Fibroblast of lung (primary cell): ENCODE data around the gene GPR143. TPM values are rescaled to one million over a fixed set of nuclear protein-coding genes. Genes with fewer than 3 reads are reported as not detected.

Experiments
- DNase-seq, 2 donors: peaks; one replicate each; pipeline versions ENCODE4 v3.0.0 to v3.0.0-alpha.2; 2010; ENCODE audit warnings: low read depth in 2 of 2
- H2AFZ ChIP-seq: 2 replicates; pipeline ENCODE4 v1.5.1; 2012; ENCODE audit warnings: low read length, control low read depth, inconsistent platforms
- H3K27ac ChIP-seq: 2 replicates; pipeline ENCODE4 v1.5.1; 2011; ENCODE audit warnings: low read length, control low read depth; ENCODE audit not compliant: insufficient read depth
- H3K27me3 ChIP-seq: 2 replicates; pipeline ENCODE4 v1.5.1; 2011; ENCODE audit warnings: mild to moderate bottlenecking, low read length; ENCODE audit not compliant: control insufficient read depth, insufficient read depth
- H3K36me3 ChIP-seq: 2 replicates; pipeline ENCODE4 v1.5.1; 2011; ENCODE audit warnings: low read length; ENCODE audit not compliant: control insufficient read depth, insufficient read depth
- H3K4me1 ChIP-seq: 2 replicates; pipeline ENCODE4 v1.5.1; 2011; ENCODE audit warnings: low read length; ENCODE audit not compliant: control insufficient read depth, insufficient read depth; ENCODE audit errors: extremely low read depth
- H3K4me2 ChIP-seq: 2 replicates; pipeline ENCODE4 v1.5.1; 2011; ENCODE audit warnings: low read length, control low read depth; ENCODE audit not compliant: insufficient read depth; ENCODE audit errors: extremely low read depth
- H3K4me3 ChIP-seq, 4 experiments: fragments of 200-600 bp in 1 of 4; sonication (generic) in 1 of 4; replicated peaks in 1 of 4; 2 replicates each; pipeline ENCODE4 v1.5.1; 2011 to 2016; ENCODE audit warnings: low read length in 4 of 4, low read depth in 3 of 4, mild to moderate bottlenecking in 3 of 4, control low read depth in 2 of 4, inconsistent platforms in 1 of 4, mixed read lengths in 1 of 4; ENCODE audit not compliant: insufficient read depth in 1 of 4; ENCODE audit errors: control extremely low read depth in 1 of 4
- H3K79me2 ChIP-seq: 2 replicates; pipeline ENCODE4 v1.5.1; 2012; ENCODE audit warnings: mild to moderate bottlenecking, low read length, inconsistent platforms; ENCODE audit not compliant: control insufficient read depth, insufficient read depth
- H3K9ac ChIP-seq: 2 replicates; pipeline ENCODE4 v1.5.1; 2011; ENCODE audit warnings: mild to moderate bottlenecking, low read length, control low read depth; ENCODE audit not compliant: insufficient read depth
- H3K9me3 ChIP-seq: 2 replicates; pipeline ENCODE4 v1.5.1; 2012; ENCODE audit warnings: low read depth, low read length; ENCODE audit not compliant: control insufficient read depth, insufficient read depth
- H4K20me1 ChIP-seq: 2 replicates; pipeline ENCODE4 v1.5.1; 2011; ENCODE audit warnings: low read length; ENCODE audit not compliant: control insufficient read depth, insufficient read depth; ENCODE audit errors: extremely low read depth
- EZH2 ChIP-seq: IDR thresholded peaks from 2 replicates; pipeline ENCODE4 v1.5.1; 2012; ENCODE audit warnings: low read length, control low read depth, mild to moderate bottlenecking; ENCODE audit errors: missing control alignments
- polyA plus RNA-seq, 2 donors: library from polyadenylated mRNA; depleted of rRNA in 1 of 2; stranded (reverse) in 1 of 2; unstranded in 1 of 2; fragments of >200 nt; gene quantifications; 2 replicates each; pipeline ENCODE4 v1.2.1, GENCODE V29; 2011 to 2012; ENCODE audit warnings: missing spikeins in 1 of 2
- total RNA-seq: library from RNA; depleted of rRNA; stranded (reverse); fragments of >200 nt; gene quantifications from 2 replicates; pipeline ENCODE4 v1.2.1, GENCODE V29; 2014
- TF ChIP-seq, protein P1 (sequence below), 2 donors: IDR thresholded peaks in 1 of 2; conservative IDR thresholded peaks in 1 of 2; 1 replicate in 1 of 2; 2 replicates in 1 of 2; pipeline ENCODE4 v1.5.1; 2011 to 2012; ENCODE audit warnings: low read length in 2 of 2, control low read depth in 1 of 2, inconsistent platforms in 1 of 2, low read depth in 1 of 2, mild to moderate bottlenecking in 1 of 2

Gene GPR143
- total and polyA plus RNA-seq, 2 donors (not counting 1 experiment from before 2014, with no cell fraction given), result 0.07 TPM; not detected in 1

DNA sequence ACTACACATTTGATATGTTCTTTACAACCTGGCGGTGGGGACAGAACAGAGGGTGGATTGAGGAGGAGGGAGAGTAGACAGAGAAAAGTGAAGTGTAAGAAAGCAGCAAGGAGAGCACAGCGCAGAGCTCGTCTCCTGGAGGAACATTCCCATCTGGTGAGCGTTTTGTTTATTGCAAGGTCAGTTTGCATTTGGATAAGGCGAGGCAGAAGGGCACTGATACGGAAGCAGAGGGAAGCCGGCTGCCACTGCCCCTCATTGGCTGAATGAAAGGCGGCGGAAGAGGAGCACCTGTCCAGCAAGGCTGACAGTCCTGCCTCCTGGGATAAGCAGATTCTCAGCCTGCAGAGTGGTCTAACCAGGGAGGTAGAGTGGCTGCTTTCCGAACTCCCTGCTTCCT, 83.2 kb downstream of the GPR143 start:
- Histone ChIP-seq H3K27me3 (no peaks in the 10 kb centered on the region), H3K9me3 (no peaks in the 10 kb centered on the region), H3K79me2 (no peaks in the 10 kb centered on the region), H2AFZ (no peak overlapping the region), H3K4me1 (no peaks in the 10 kb centered on the region), H3K4me3 (no peak overlapping the region), H3K4me2 (no peak overlapping the region), H3K36me3 (no peaks in the 10 kb centered on the region), H3K9ac (no peak overlapping the region), H4K20me1 (no peaks in the 10 kb centered on the region), H3K27ac (no peak overlapping the region)
- TF ChIP-seq, protein P1, sequence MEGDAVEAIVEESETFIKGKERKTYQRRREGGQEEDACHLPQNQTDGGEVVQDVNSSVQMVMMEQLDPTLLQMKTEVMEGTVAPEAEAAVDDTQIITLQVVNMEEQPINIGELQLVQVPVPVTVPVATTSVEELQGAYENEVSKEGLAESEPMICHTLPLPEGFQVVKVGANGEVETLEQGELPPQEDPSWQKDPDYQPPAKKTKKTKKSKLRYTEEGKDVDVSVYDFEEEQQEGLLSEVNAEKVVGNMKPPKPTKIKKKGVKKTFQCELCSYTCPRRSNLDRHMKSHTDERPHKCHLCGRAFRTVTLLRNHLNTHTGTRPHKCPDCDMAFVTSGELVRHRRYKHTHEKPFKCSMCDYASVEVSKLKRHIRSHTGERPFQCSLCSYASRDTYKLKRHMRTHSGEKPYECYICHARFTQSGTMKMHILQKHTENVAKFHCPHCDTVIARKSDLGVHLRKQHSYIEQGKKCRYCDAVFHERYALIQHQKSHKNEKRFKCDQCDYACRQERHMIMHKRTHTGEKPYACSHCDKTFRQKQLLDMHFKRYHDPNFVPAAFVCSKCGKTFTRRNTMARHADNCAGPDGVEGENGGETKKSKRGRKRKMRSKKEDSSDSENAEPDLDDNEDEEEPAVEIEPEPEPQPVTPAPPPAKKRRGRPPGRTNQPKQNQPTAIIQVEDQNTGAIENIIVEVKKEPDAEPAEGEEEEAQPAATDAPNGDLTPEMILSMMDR (conservative IDR thresholded peaks at IDR 0.05 in 1 of 2, IDR thresholded peaks at IDR 0.05 in 1 of 2; ENCODE audit: low read depth in 1 of 2, low read length in 2 of 2), result peak; percentile 31
- no peak for TF ChIP-seq EZH2
- DNase-seq, result peak; percentile 25 to 59

- H2AFZ ChIP-seq, result no peak overlapping the region
- H3K4me1 ChIP-seq, result no peaks in the 10 kb centered on the region
- no peak overlapping the region for H3K27ac ChIP-seq
- no peaks in the 10 kb centered on the region for H3K27me3 ChIP-seq
- H3K36me3 ChIP-seq, result no peaks in the 10 kb centered on the region
- H3K9me3 ChIP-seq, result no peaks in the 10 kb centered on the region
- H3K9ac ChIP-seq, result no peak overlapping the region
- no peak overlapping the region for H3K4me2 ChIP-seq
- H3K79me2 ChIP-seq, result no peaks in the 10 kb centered on the region
- no peaks in the 10 kb centered on the region for H4K20me1 ChIP-seq
- TF ChIP-seq, protein P1 (conservative IDR thresholded peaks at IDR 0.05 in 1 of 2, IDR thresholded peaks at IDR 0.05 in 1 of 2; ENCODE audit: low read depth in 1 of 2, low read length in 2 of 2), result no peak
- no peak for TF ChIP-seq EZH2
- peak; percentile 68 to 69 for DNase-seq
- H3K4me3 ChIP-seq, result no peak overlapping the region
These were observed 84.2 kb downstream of the GPR143 start for GRCh38 chrX:9681422-9681821.

DNA sequence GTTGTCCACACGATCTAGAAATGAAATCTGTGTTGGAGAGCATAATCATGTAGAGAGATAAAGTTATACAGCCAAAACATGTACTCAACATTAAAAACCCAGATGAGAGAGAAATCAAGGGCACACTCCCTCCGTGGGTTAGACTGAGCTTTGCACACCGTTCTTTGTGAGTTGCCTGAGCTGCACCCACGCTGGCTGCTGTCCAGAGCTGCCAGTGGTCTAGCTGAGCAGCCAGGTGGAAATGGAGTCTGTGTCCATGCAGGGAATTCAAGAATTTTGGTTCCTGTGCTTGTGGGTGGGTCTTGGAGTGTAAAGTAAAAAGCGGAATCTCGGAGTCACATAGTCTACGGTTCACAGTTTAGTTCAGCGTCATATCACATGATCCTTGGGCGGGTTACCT, 84.6 kb downstream of the GPR143 start:
- TF ChIP-seq, protein P1 (conservative IDR thresholded peaks at IDR 0.05 in 1 of 2, IDR thresholded peaks at IDR 0.05 in 1 of 2; ENCODE audit: low read depth in 1 of 2, low read length in 2 of 2), result no peak
- TF ChIP-seq EZH2, result no peak
- no peaks in the 10 kb centered on the region for H3K27me3 ChIP-seq

More for the DNA sequence above, 84.6 kb downstream of the GPR143 start:
- H3K79me2 ChIP-seq, result no peaks in the 10 kb centered on the region
- H4K20me1 ChIP-seq, result no peaks in the 10 kb centered on the region
- H3K4me1 ChIP-seq, result no peaks in the 10 kb centered on the region
- no peak overlapping the region for H3K9ac ChIP-seq
- no peak for DNase-seq
- no peaks in the 10 kb centered on the region for H3K9me3 ChIP-seq
- no peak overlapping the region for H3K27ac ChIP-seq
- no peak overlapping the region for H3K4me2 ChIP-seq
- H2AFZ ChIP-seq, result no peak overlapping the region
- no peak overlapping the region for H3K4me3 ChIP-seq
- no peaks in the 10 kb centered on the region for H3K36me3 ChIP-seq
